Muscle of leg (tissue), 16 donors: ENCODE results near the gene ZNF841. TPM values are rescaled to one million over a fixed set of nuclear protein-coding genes. Genes with fewer than 3 reads are reported as not detected.
A peak's percentile ranks its signal among the peaks of the same experiment; 100 is the strongest.

ENCODE experiments used
- DNase-seq: peaks from one replicate; pipeline ENCODE4 v3.0.0; 2013
- H3K27ac ChIP-seq: one replicate; pipeline ENCODE4 v1.5.1; 2013; ENCODE audit warnings: mild to moderate bottlenecking, low read length, control low read depth
- H3K27me3 ChIP-seq: one replicate; pipeline ENCODE4 v1.6.1; 2013; ENCODE audit warnings: low read length; ENCODE audit not compliant: control insufficient read depth, insufficient read depth
- H3K36me3 ChIP-seq: one replicate; pipeline ENCODE4 v1.6.1; 2013; ENCODE audit warnings: low read length; ENCODE audit not compliant: control insufficient read depth, insufficient read depth
- H3K4me1 ChIP-seq: one replicate; pipeline ENCODE4 v1.6.1; 2013; ENCODE audit warnings: low read length; ENCODE audit not compliant: control insufficient read depth, insufficient read depth
- H3K4me3 ChIP-seq: one replicate; pipeline ENCODE4 v1.5.1; 2013; ENCODE audit warnings: low read length, control low read depth
- H3K9me3 ChIP-seq: replicated peaks from 2 replicates; pipeline ENCODE4 v1.6.1; 2013; ENCODE audit warnings: low read depth, low read length; ENCODE audit not compliant: control insufficient read depth
- WGBS: methylation state at CpG from one replicate; pipeline ENCODE4 v1.1.5; 2013; ENCODE audit warnings: missing lambda C conversion rate; ENCODE audit not compliant: insufficient coverage; 5-methylcytosine and 5-hydroxymethylcytosine counted together
- long read RNA-seq, 11 donors: transcript quantifications; one replicate each; lab custom pipeline, GENCODE V29; 2026
- polyA plus RNA-seq, 8 donors: library from polyadenylated mRNA; unstranded; fragments of 120-200 nt; gene quantifications; one replicate each; pipeline versions ENCODE4 v1.2.1 to v1.2.3, GENCODE V29; 2013; ENCODE audit warnings: inconsistent platforms in 1 of 8, low replicate concordance in 1 of 8; ENCODE audit not compliant: insufficient read length in 8 of 8, insufficient read depth in 1 of 8
- total RNA-seq: library from RNA; stranded (reverse); fragments of 120-200 nt; gene quantifications from one replicate; pipeline ENCODE4 v1.2.4, GENCODE V29; 2013

ZNF841 gene
- total RNA-seq, result 18.1 TPM
- polyA plus RNA-seq, result 10 to 100 TPM in 3 of 8 donors, 1 to 10 TPM in 5; 7.9 to 14.4 (median 9.3) TPM
- long read RNA-seq, donor 1, result 0 reads
- long read RNA-seq, donor 2, result 0 reads
- long read RNA-seq, donor 3, partial matches to known transcripts, result 0 of 1 reads
- long read RNA-seq, donor 3, other reads (novel, unspliced or antisense), result 0 of 1 reads
- long read RNA-seq, donor 4, result 0 reads
- long read RNA-seq, donor 5, partial matches to known transcripts, result 0 of 1 reads
- long read RNA-seq, donor 5, other reads (novel, unspliced or antisense), result 0 of 1 reads
- long read RNA-seq, donor 6, result 0 reads
- long read RNA-seq, donor 7, result 0 reads
- long read RNA-seq, donor 8, partial matches to known transcripts, result 0 of 2 reads
- long read RNA-seq, donor 8, other reads (novel, unspliced or antisense), result 0 of 2 reads
- long read RNA-seq, donor 9, result 0 reads
- long read RNA-seq, donor 10, result 0 reads
- long read RNA-seq, donor 11, result 0 reads

- peak; percentile 97 for DNase-seq
- peaks cover 6% of the 10 kb centered on the region for H3K4me1 ChIP-seq
- H3K4me3 ChIP-seq, result peak within 1 kb of the TSS; percentile 94
- H3K27ac ChIP-seq, result peak within 1 kb of the TSS; percentile 91
- under 1% methylated on average over 50 of the region's 59 CpGs for WGBS
- H3K36me3 ChIP-seq, result peaks cover 10% of the 10 kb centered on the region
- peaks cover 24% of the 10 kb centered on the region for H3K9me3 ChIP-seq
- no peaks in the 10 kb centered on the region for H3K27me3 ChIP-seq
These were observed at the start of gene ZNF841 for GRCh38 chr19:52095172-52096014. ZNF841 (minus strand) TSS chr19:52095765; CDS start chr19:52084801, 10,964 bp downstream.

GRCh38 chr19:52142001-52142595 is 46.5 kb upstream of the ZNF841 start:
- Histone ChIP-seq H3K9me3 (peaks cover 2% of the 10 kb centered on the region), H3K27ac (no peak overlapping the region), H3K4me1 (peaks cover 13% of the 10 kb centered on the region), H3K36me3 (no peaks in the 10 kb centered on the region), H3K27me3 (no peaks in the 10 kb centered on the region), H3K4me3 (no peak overlapping the region)
- 100% methylated on average over 1 of the region's 3 CpGs for WGBS
- DNase-seq, result no peak

- Histone ChIP-seq H3K4me1 (peaks cover 13% of the 10 kb centered on the region), H3K9me3 (no peaks in the 10 kb centered on the region), H3K36me3 (no peaks in the 10 kb centered on the region), H3K4me3 (no peak overlapping the region), H3K27ac (no peak overlapping the region), H3K27me3 (no peaks in the 10 kb centered on the region)
- no CpG with 5 or more reads among the region's 2 CpGs for WGBS
- DNase-seq, result no peak
These were observed 45.6 kb upstream of the ZNF841 start for GRCh38 chr19:52141203-52141602.

- Histone ChIP-seq H3K9me3 (peaks cover under 1% of the 10 kb centered on the region), H3K27me3 (no peaks in the 10 kb centered on the region), H3K27ac (peak overlapping the region; percentile 86), H3K4me1 (peaks cover 13% of the 10 kb centered on the region), H3K4me3 (peak overlapping the region; percentile 85), H3K36me3 (peaks cover 4% of the 10 kb centered on the region)
- no peak for DNase-seq
- 16% methylated on average over 9 of the region's 22 CpGs for WGBS
These were observed 44.6 kb upstream of the ZNF841 start for GRCh38 chr19:52140032-52140710.

- Histone ChIP-seq H3K4me1 (peaks cover 13% of the 10 kb centered on the region), H3K9me3 (peaks cover 8% of the 10 kb centered on the region), H3K27ac (peak within 1 kb of the TSS; percentile 99), H3K36me3 (peaks cover 10% of the 10 kb centered on the region), H3K4me3 (peak within 1 kb of the TSS; percentile 85), H3K27me3 (no peaks in the 10 kb centered on the region)
- DNase-seq, result peak; percentile 98
- WGBS, result under 1% methylated on average over 44 of the region's 49 CpGs
These were observed 43.9 kb upstream of the ZNF841 start, which contains the start of gene ZNF616 for GRCh38 chr19:52139252-52140031. ZNF616 (minus strand) TSS chr19:52139938; CDS start chr19:52130512, 9,426 bp downstream.

GRCh38 chr19:52138983-52139251 is 43.4 kb upstream of the ZNF841 start:
- peaks cover 13% of the 10 kb centered on the region for H3K9me3 ChIP-seq
- 0% methylated on average over 2 of the region's 7 CpGs for WGBS
- no peaks in the 10 kb centered on the region for H3K27me3 ChIP-seq
- no peak for DNase-seq
- H3K4me3 ChIP-seq, result peak overlapping the region; percentile 85
- H3K27ac ChIP-seq, result peak overlapping the region; percentile 99
- peaks cover 13% of the 10 kb centered on the region for H3K4me1 ChIP-seq
- H3K36me3 ChIP-seq, result peaks cover 10% of the 10 kb centered on the region

GRCh38 chr19:52138278-52138982 is 42.9 kb upstream of the ZNF841 start:
- H3K27me3 ChIP-seq, result no peaks in the 10 kb centered on the region
- peaks cover 10% of the 10 kb centered on the region for H3K36me3 ChIP-seq
- peak overlapping the region; percentile 99 for H3K27ac ChIP-seq
- 8% methylated on average over 14 of the region's 14 CpGs for WGBS
- peak; percentile 56 for DNase-seq
- peaks cover 13% of the 10 kb centered on the region for H3K4me1 ChIP-seq
- peaks cover 16% of the 10 kb centered on the region for H3K9me3 ChIP-seq
- peak overlapping the region; percentile 85 for H3K4me3 ChIP-seq

- no peaks in the 10 kb centered on the region for H3K27me3 ChIP-seq
- peaks cover 60% of the 10 kb centered on the region for H3K9me3 ChIP-seq
- no peak overlapping the region for H3K27ac ChIP-seq
- H3K4me1 ChIP-seq, result no peaks in the 10 kb centered on the region
- peaks cover 46% of the 10 kb centered on the region for H3K36me3 ChIP-seq
- no peak overlapping the region for H3K4me3 ChIP-seq
- WGBS, result no CpG with 5 or more reads among the region's 3 CpGs
- DNase-seq, result no peak
These were observed 24.7 kb upstream of the ZNF841 start for GRCh38 chr19:52120286-52120685.
